Smooth muscle cell (in vitro differentiated cells): ENCODE results near the gene UBXN2A. TPM values are rescaled to one million over a fixed set of nuclear protein-coding genes. Genes with fewer than 3 reads are reported as not detected.

ENCODE experiments used
- DNase-seq: peaks from one replicate; lab custom pipeline; 2025; ENCODE audit not compliant: unreplicated experiment; lab: John Stamatoyannopoulos, UW
- H2AFZ ChIP-seq: fragments of 200-600 bp; sonication (generic); 2 replicates; pipeline ENCODE4 v1.6.0; 2016; ENCODE audit warnings: antibody characterized with exemption, low read depth, mild to moderate bottlenecking
- H3F3A ChIP-seq: fragments of 200-600 bp; sonication (generic); 2 replicates; pipeline ENCODE4 v1.6.0; 2017; ENCODE audit warnings: antibody characterized with exemption, low read depth
- H3K27ac ChIP-seq: fragments of 200-600 bp; sonication (generic); 2 replicates; pipeline ENCODE4 v1.5.1; 2016; ENCODE audit warnings: low read depth, mild to moderate bottlenecking
- H3K27me3 ChIP-seq: fragments of 200-600 bp; sonication (generic); 2 replicates; pipeline ENCODE4 v1.6.1; 2016; ENCODE audit warnings: low read depth, mild to moderate bottlenecking
- H3K36me3 ChIP-seq: fragments of 200-600 bp; sonication (generic); 2 replicates; pipeline ENCODE4 v1.5.1; 2016; ENCODE audit warnings: low read depth
- H3K4me1 ChIP-seq: fragments of 200-600 bp; sonication (generic); 2 replicates; pipeline ENCODE4 v1.5.1; 2016; ENCODE audit warnings: low read depth
- H3K4me2 ChIP-seq: fragments of 200-600 bp; sonication (generic); 2 replicates; pipeline ENCODE4 v1.6.0; 2016; ENCODE audit warnings: mild to moderate bottlenecking
- H3K4me3 ChIP-seq: fragments of 200-600 bp; sonication (generic); 2 replicates; pipeline ENCODE4 v1.5.1; 2016; ENCODE audit warnings: mild to moderate bottlenecking
- H3K79me2 ChIP-seq: fragments of 200-600 bp; sonication (generic); 2 replicates; pipeline ENCODE4 v1.6.0; 2016; ENCODE audit warnings: low read depth, mild to moderate bottlenecking
- H3K9ac ChIP-seq: fragments of 200-600 bp; sonication (generic); 2 replicates; pipeline ENCODE4 v1.6.0; 2016; ENCODE audit warnings: low read depth
- H3K9me3 ChIP-seq: fragments of 200-600 bp; sonication (generic); replicated peaks from 2 replicates; pipeline ENCODE4 v1.5.1; 2016; ENCODE audit warnings: low read depth
- H4K20me1 ChIP-seq: fragments of 200-600 bp; sonication (generic); 2 replicates; pipeline ENCODE4 v1.6.0; 2016; ENCODE audit warnings: low read depth
- CTCF ChIP-seq: fragments of 200-600 bp; sonication (generic); IDR thresholded peaks from 2 replicates; pipeline ENCODE4 v1.5.1; 2017; ENCODE audit warnings: borderline replicate concordance, mild to moderate bottlenecking, antibody characterized with exemption; ENCODE audit not compliant: insufficient read depth, poor library complexity, severe bottlenecking
- WGBS: methylation state at CpG from one replicate; pipeline ENCODE4 v1.1.7; 2016; ENCODE audit warnings: low lambda C conversion rate; 5-methylcytosine and 5-hydroxymethylcytosine counted together
- polyA plus RNA-seq: library from polyadenylated mRNA; unstranded; fragments of >200 nt; fragmentation: Nextera tagmentation; extraction: Ambion mirVana; gene quantifications from 2 replicates; pipeline ENCODE4 v1.2.1, GENCODE V29; 2016
- total RNA-seq: library from RNA; depleted of rRNA; stranded (reverse); fragments of >200 nt; gene quantifications from 2 replicates; pipeline ENCODE4 v1.2.3, GENCODE V29; 2014

Gene UBXN2A
- total and polyA plus RNA-seq, 2 experiments from 2014 or later: 15.5 to 21.6 TPM

DNA sequence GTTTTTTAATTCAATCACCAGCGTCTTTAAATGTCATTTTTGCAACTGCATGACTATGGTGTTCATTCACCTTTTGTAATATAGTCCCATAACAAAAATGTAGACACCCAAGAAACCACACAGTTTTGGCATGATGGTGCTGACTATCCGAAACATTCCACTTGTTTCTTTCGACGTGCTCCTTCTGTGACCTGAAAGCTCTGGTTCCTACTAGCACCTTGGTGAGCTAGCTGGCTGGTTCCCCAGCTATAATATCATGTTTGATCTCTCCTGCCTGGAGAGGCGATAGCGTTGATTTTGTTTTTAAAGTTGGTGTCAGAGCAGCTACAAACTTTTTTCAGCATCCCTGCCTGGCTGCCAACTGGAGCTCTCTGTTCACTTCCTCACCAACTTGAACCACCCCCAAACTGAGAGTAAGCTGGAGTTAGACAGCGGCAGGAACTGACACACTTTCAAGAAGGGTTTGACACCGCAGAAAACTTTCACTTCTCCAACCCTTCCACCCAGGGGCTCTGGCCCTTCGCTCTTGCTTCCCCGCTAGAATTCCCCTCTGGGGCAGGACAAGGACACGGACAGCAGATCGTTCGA is 14.5 kb upstream of the UBXN2A start:
- no peak for TF ChIP-seq CTCF
- Histone ChIP-seq H3K27ac (peak overlapping the region; percentile 99), H3K9me3 (no peaks in the 10 kb centered on the region), H3K4me1 (peaks cover 22% of the 10 kb centered on the region), H3K27me3 (no peaks in the 10 kb centered on the region), H3K36me3 (no peaks in the 10 kb centered on the region), H3K4me3 (peak overlapping the region; percentile 96), H3F3A (peaks cover 15% of the 10 kb centered on the region), H2AFZ (peak overlapping the region; percentile 99), H4K20me1 (peaks cover 49% of the 10 kb centered on the region), H3K4me2 (peak overlapping the region; percentile 98), H3K79me2 (peaks cover 76% of the 10 kb centered on the region), H3K9ac (peak overlapping the region; percentile 98)
- 3% methylated on average over 13 of the region's 13 CpGs for WGBS
- no peak for DNase-seq

GRCh38 chr2:23926290-23926749 is 13.9 kb upstream of the UBXN2A start:
- TF ChIP-seq CTCF: no peak
- peak overlapping the region; percentile 98 for H3K9ac ChIP-seq
- H4K20me1 ChIP-seq: peaks cover 44% of the 10 kb centered on the region
- 2% methylated on average over 37 of the region's 39 CpGs for WGBS
- H3K4me2 ChIP-seq: peak overlapping the region; percentile 98
- peak overlapping the region; percentile 99 for H3K27ac ChIP-seq
- peak overlapping the region; percentile 99 for H2AFZ ChIP-seq
- peaks cover 71% of the 10 kb centered on the region for H3K79me2 ChIP-seq
- H3K27me3 ChIP-seq: no peaks in the 10 kb centered on the region
- DNase-seq: no peak
- peaks cover 22% of the 10 kb centered on the region for H3K4me1 ChIP-seq
- peak overlapping the region; percentile 96 for H3K4me3 ChIP-seq
- peaks cover 15% of the 10 kb centered on the region for H3F3A ChIP-seq
- H3K36me3 ChIP-seq: no peaks in the 10 kb centered on the region
- H3K9me3 ChIP-seq: no peaks in the 10 kb centered on the region

- TF ChIP-seq CTCF: peak; percentile 80
- H3K27ac ChIP-seq: peak within 1 kb of the TSS; percentile 99
- peaks cover 65% of the 10 kb centered on the region for H3K79me2 ChIP-seq
- H3K4me3 ChIP-seq: peak within 1 kb of the TSS; percentile 96
- no peaks in the 10 kb centered on the region for H3K9me3 ChIP-seq
- peak; percentile 77 for DNase-seq
- H3F3A ChIP-seq: peaks cover 15% of the 10 kb centered on the region
- H3K9ac ChIP-seq: peak within 1 kb of the TSS; percentile 98
- 2% methylated on average over 76 of the region's 88 CpGs for WGBS
- no peaks in the 10 kb centered on the region for H3K36me3 ChIP-seq
- H3K4me2 ChIP-seq: peak within 1 kb of the TSS; percentile 98
- peaks cover 37% of the 10 kb centered on the region for H4K20me1 ChIP-seq
- peak within 1 kb of the TSS; percentile 99 for H2AFZ ChIP-seq
- H3K27me3 ChIP-seq: no peaks in the 10 kb centered on the region
- peaks cover 22% of the 10 kb centered on the region for H3K4me1 ChIP-seq
These were observed 13.3 kb upstream of the UBXN2A start, which contains the start of gene ATAD2B for GRCh38 chr2:23926750-23927571. Gene ATAD2B, minus strand, starts transcription at chr2:23927123. Its CDS starts 353 bp downstream, at chr2:23926770.
